Measurements from ENCODE around the gene MFSD11. TPM values are rescaled to one million over a fixed set of nuclear protein-coding genes. Genes with fewer than 3 reads are reported as not detected.

The MFSD11 gene
- total and polyA plus RNA-seq, 2 of the 8 experiments (the other 6 are each of a cell fraction or from before 2014, with no cell fraction given): 17.7 to 19.8 TPM

- Histone ChIP-seq H3K4ac (replicated peaks; ENCODE audit: insufficient read length, low read depth, low read length) (no peak overlapping the region), H2BK120ac (replicated peaks; ENCODE audit: low read depth, low read length) (no peak overlapping the region), H3K4me1 (replicated peaks in 1 of 4; ENCODE audit: control insufficient read depth in 3 of 4, insufficient read depth in 4 of 4, low read length in 3 of 4) (peaks cover 0 to 8% (median 4%) of the 10 kb centered on the region in 4 experiments; a peak in 4 of 7 replicates), H3K18ac (ENCODE audit: extremely low read depth, low read length) (no peak overlapping the region), H4K5ac (ENCODE audit: insufficient read length, low read depth, low read length) (no peak overlapping the region), H3K23ac (ENCODE audit: insufficient read length) (no peak overlapping the region), H2BK5ac (ENCODE audit: low read depth, low read length) (no peak overlapping the region), H2BK20ac (ENCODE audit: low read length) (no peak overlapping the region), H4K20me1 (replicated peaks in 1 of 2; ENCODE audit: control insufficient read depth in 1 of 2, insufficient read depth in 2 of 2, low read length in 2 of 2) (peaks cover 17 to 18% of the 10 kb centered on the region in 2 experiments), H4K91ac (replicated peaks; ENCODE audit: insufficient read length, low read length) (no peak overlapping the region), H3K56ac (replicated peaks; ENCODE audit: insufficient read length, low read depth, low read length) (no peak overlapping the region), H3K79me2 (ENCODE audit: control insufficient read depth in 1 of 2, insufficient read depth in 2 of 2, low read length in 2 of 2) (peaks cover 16 to 60% of the 10 kb centered on the region in 2 experiments), H3K36me3 (ENCODE audit: control insufficient read depth in 2 of 4, insufficient read depth in 4 of 4, low read length in 3 of 4) (peaks cover 17 to 51% (median 36%) of the 10 kb centered on the region in 4 experiments), H2AK5ac (ENCODE audit: low read depth, low read length) (no peak overlapping the region), H3K27me3 (replicated peaks in 1 of 4; ENCODE audit: control insufficient read depth in 3 of 4, extremely low read depth in 1 of 4, insufficient read depth in 3 of 4, low read length in 3 of 4) (no peaks in the 10 kb centered on the region), H3K4me3 (ENCODE audit: extremely low read depth in 1 of 4, insufficient read depth in 2 of 4, low read depth in 3 of 4, low read length in 4 of 4) (peak overlapping the region in 1 of 4 experiments; percentile 99; a peak in 2 of 8 replicates), H4K8ac (ENCODE audit: extremely low read depth, insufficient read depth, low read length) (no peak overlapping the region), H3K23me2 (ENCODE audit: low read depth, low read length) (peaks cover 5% of the 10 kb centered on the region; the same call in 1 of the 2 replicates), H3K27ac (ENCODE audit: low read depth, low read length) (no peak overlapping the region), H2BK12ac (ENCODE audit: low read depth, low read length) (no peak overlapping the region), H2AFZ (ENCODE audit: low read length) (no peak overlapping the region), H3K79me1 (ENCODE audit: low read depth, low read length) (peaks cover 6% of the 10 kb centered on the region), H2BK15ac (ENCODE audit: low read length) (no peak overlapping the region), H3K9me3 (ENCODE audit: insufficient read depth in 2 of 2, low read depth in 1 of 2, low read length in 1 of 2) (no peaks in the 10 kb centered on the region), H3K9ac (replicated peaks in 1 of 4; ENCODE audit: extremely low read depth in 1 of 4, low read depth in 3 of 4, low read length in 3 of 4) (no peak overlapping the region), H3K4me2 (ENCODE audit: insufficient read depth in 1 of 2, low read depth in 2 of 2, low read length in 2 of 2) (peak overlapping the region; percentile 2 to 72; a peak in 2 of 4 replicates), H3K14ac (ENCODE audit: insufficient read length) (no peak overlapping the region)
- 85% methylated on average over 3 of the region's 3 CpGs; no CpG with 5 or more reads in 1 of the 2 experiments for WGBS, 2 experiments (ENCODE audit: extremely low coverage in 1 of 2, insufficient coverage in 1 of 2, insufficient read length in 1 of 2, insufficient replicate concordance in 2 of 2, low coverage in 1 of 2, low lambda C conversion rate in 2 of 2, missing lambda C conversion rate in 1 of 2)
- POLR2A ChIA-PET (ENCODE audit: partially characterized antibody): interaction anchor here (0.6 to 9.2 kb wide), 24 partner anchors 7 to 850 kb away, joined by 3 to 181 read pairs (median 3); partner anchors contain the start of genes JMJD6, METTL23 and PRCD
- CTCF ChIA-PET (ENCODE audit: partially characterized antibody): interaction anchor here (0.9 to 1.2 kb wide), 2 partner anchors 62 to 78 kb away, joined by 3 read pairs; no protein-coding TSS in a partner anchor
- DNase-seq (ENCODE audit: low read depth in 1 of 2, low spot score in 2 of 2): no peak
- no peak for FAIRE-seq
- peak; percentile 92 for TF ChIP-seq POLR2AphosphoS5 (IDR thresholded peaks at IDR 0.05; ENCODE audit: low read depth, low read length)
Measured at GRCh38 chr17:76732734-76733617, 4.9 kb upstream of the MFSD11 start.
